Measurements from ENCODE around the gene KREMEN1. TPM values are rescaled to one million over a fixed set of nuclear protein-coding genes. Genes with fewer than 3 reads are reported as not detected.

Gene KREMEN1
- polyA plus RNA-seq, 4 donors = 1.1 to 24.6 (median 7.0) TPM

GRCh38 chr22:29214232-29214631 is 141.4 kb downstream of the KREMEN1 start:
- no peaks in the 10 kb centered on the region for H3K9me3 ChIP-seq (ENCODE audit: control insufficient read depth in 2 of 2, insufficient read depth in 1 of 2, low read depth in 1 of 2, low read length in 1 of 2)
- no peak for FAIRE-seq
- WGBS, 3 donors = 91 to 95% (median 91%) methylated on average over 6 of the region's 6 CpGs
- H3K36me3 ChIP-seq (ENCODE audit: control insufficient read depth in 3 of 3, insufficient read depth in 2 of 3, low read depth in 1 of 3, low read length in 3 of 3) = peaks cover 0 to 92% (median 0%) of the 10 kb centered on the region in 3 donors
- no peaks in the 10 kb centered on the region for H3K27me3 ChIP-seq (ENCODE audit: control insufficient read depth in 3 of 3, insufficient read depth in 3 of 3, low read length in 3 of 3)
- no peak overlapping the region for H3K4me3 ChIP-seq (ENCODE audit: low read depth in 1 of 3, low read length in 3 of 3)
- H3K27ac ChIP-seq (ENCODE audit: low read depth in 1 of 3, low read length in 2 of 3) = no peak overlapping the region
- peak in 1 of 2 donors; percentile 0 for DNase-seq
- peaks cover 0 to 15% (median 0%) of the 10 kb centered on the region in 3 donors for H3K4me1 ChIP-seq (ENCODE audit: control insufficient read depth in 3 of 3, insufficient read depth in 2 of 3, low read depth in 1 of 3, low read length in 2 of 3)

GRCh38 chr22:29215012-29215860 is 142.4 kb downstream of the KREMEN1 start:
- Histone ChIP-seq H3K4me3 (ENCODE audit: low read depth in 1 of 3, low read length in 3 of 3) (no peak overlapping the region), H3K27me3 (ENCODE audit: control insufficient read depth in 3 of 3, insufficient read depth in 3 of 3, low read length in 3 of 3) (no peaks in the 10 kb centered on the region), H3K27ac (ENCODE audit: low read depth in 1 of 3, low read length in 2 of 3) (no peak overlapping the region), H3K36me3 (ENCODE audit: control insufficient read depth in 3 of 3, insufficient read depth in 2 of 3, low read depth in 1 of 3, low read length in 3 of 3) (peaks cover 0 to 93% (median 0%) of the 10 kb centered on the region in 3 donors), H3K9me3 (ENCODE audit: control insufficient read depth in 2 of 2, insufficient read depth in 1 of 2, low read depth in 1 of 2, low read length in 1 of 2) (no peaks in the 10 kb centered on the region), H3K4me1 (ENCODE audit: control insufficient read depth in 3 of 3, insufficient read depth in 2 of 3, low read depth in 1 of 3, low read length in 2 of 3) (peaks cover 0 to 7% (median 0%) of the 10 kb centered on the region in 3 donors)
- 88 to 92% (median 90%) methylated on average over 12 to 14 of the region's 14 CpGs for whole genome bisulfite sequencing, 3 donors
- DNase-seq = peak in 1 of 2 donors; percentile 0
- FAIRE-seq = no peak

- Histone ChIP-seq H3K27me3 (ENCODE audit: control insufficient read depth in 3 of 3, insufficient read depth in 3 of 3, low read length in 3 of 3) (no peaks in the 10 kb centered on the region), H3K4me3 (ENCODE audit: low read depth in 1 of 3, low read length in 3 of 3) (no peak overlapping the region), H3K36me3 (ENCODE audit: control insufficient read depth in 3 of 3, insufficient read depth in 2 of 3, low read depth in 1 of 3, low read length in 3 of 3) (peaks cover 0 to 94% (median 0%) of the 10 kb centered on the region in 3 donors), H3K9me3 (ENCODE audit: control insufficient read depth in 2 of 2, insufficient read depth in 1 of 2, low read depth in 1 of 2, low read length in 1 of 2) (no peaks in the 10 kb centered on the region), H3K27ac (ENCODE audit: low read depth in 1 of 3, low read length in 2 of 3) (no peak overlapping the region), H3K4me1 (ENCODE audit: control insufficient read depth in 3 of 3, insufficient read depth in 2 of 3, low read depth in 1 of 3, low read length in 2 of 3) (no peaks in the 10 kb centered on the region)
- WGBS, 3 donors = 82 to 86% (median 86%) methylated on average over 13 to 14 of the region's 14 CpGs
- FAIRE-seq = no peak
- peak in 1 of 2 donors; percentile 0 for DNase-seq
Measured at GRCh38 chr22:29216011-29216872, 143.4 kb downstream of the KREMEN1 start.

- peaks cover 0 to 87% (median 0%) of the 10 kb centered on the region in 3 donors for H3K36me3 ChIP-seq (ENCODE audit: control insufficient read depth in 3 of 3, insufficient read depth in 2 of 3, low read depth in 1 of 3, low read length in 3 of 3)
- H3K27me3 ChIP-seq (ENCODE audit: control insufficient read depth in 3 of 3, insufficient read depth in 3 of 3, low read length in 3 of 3) = no peaks in the 10 kb centered on the region
- no peak overlapping the region for H3K27ac ChIP-seq (ENCODE audit: low read depth in 1 of 3, low read length in 2 of 3)
- WGBS, 3 donors = 73 to 76% (median 74%) methylated on average over 14 of the region's 14 CpGs
- DNase-seq = peak in 1 of 2 donors; percentile 4
- FAIRE-seq = no peak
- no peaks in the 10 kb centered on the region for H3K4me1 ChIP-seq (ENCODE audit: control insufficient read depth in 3 of 3, insufficient read depth in 2 of 3, low read depth in 1 of 3, low read length in 2 of 3)
- H3K9me3 ChIP-seq (ENCODE audit: control insufficient read depth in 2 of 2, insufficient read depth in 1 of 2, low read depth in 1 of 2, low read length in 1 of 2) = no peaks in the 10 kb centered on the region
- H3K4me3 ChIP-seq (ENCODE audit: low read depth in 1 of 3, low read length in 3 of 3) = no peak overlapping the region
Measured at GRCh38 chr22:29216873-29217666, 144.2 kb downstream of the KREMEN1 start.

Other genes starting within 250 kb of the KREMEN1 start
- gene ZNRF3, start 189.5 kb upstream of the KREMEN1 start, polyA plus RNA-seq = 1 to 10 TPM in 2 of 4 donors, under 1 TPM in 2; 0.22 to 9.1 (median 4.2) TPM
- 1 to 10 TPM in 1 of 4 donors, not detected in 3; 1.4 TPM for gene C22orf31, start 11.2 kb upstream of the KREMEN1 start, polyA plus RNA-seq
- gene EMID1, start 132.9 kb downstream of the KREMEN1 start, polyA plus RNA-seq = 100 to 1,000 TPM in 1 of 4 donors, 1 to 10 TPM in 2, not detected in 1; 2.7 to 131 (median 4.7) TPM
- gene RHBDD3, start 194.9 kb downstream of the KREMEN1 start, polyA plus RNA-seq = 10 to 100 TPM; 13.6 to 43.1 (median 18.3) TPM
- 100 to 1,000 TPM; 145 to 245 (median 186) TPM for gene EWSR1, start 195.2 kb downstream of the KREMEN1 start, polyA plus RNA-seq
- 10 to 100 TPM in 3 of 4 donors, 1 to 10 TPM in 1; 3.9 to 49.0 (median 29.0) TPM for gene GAS2L1, start 233.6 kb downstream of the KREMEN1 start, polyA plus RNA-seq
- gene RASL10A, start 242.7 kb downstream of the KREMEN1 start, polyA plus RNA-seq = 1 to 10 TPM in 3 of 4 donors, under 1 TPM in 1; 0.74 to 4.1 (median 3.8) TPM

Measured in small intestine (tissue), 7 donors.